Measurements from ENCODE around the gene ASGR2. TPM values are rescaled to one million over a fixed set of nuclear protein-coding genes. Genes with fewer than 3 reads are reported as not detected.
"Not testable (repeated sequence)": the region's sequence is repeated elsewhere in the genome, so short reads cannot be mapped to it uniquely, and the experiment has no call there.

ASGR2 gene
- total and polyA plus RNA-seq, 11 donors = 0.28 to 2.1 (median 0.34) TPM; not detected in 7

- H3K36me3 ChIP-seq = no peaks in the 10 kb centered on the region
- no peak overlapping the region for H3K27ac ChIP-seq
- intact Hi-C loops (cut with DNase I) = no loop called here
- DNase-seq (no peak), ATAC-seq (no peak)
- H3K27me3 ChIP-seq = peaks cover 0 to 17% (median 3%) of the 10 kb centered on the region in 9 donors
- peaks cover 0 to 35% (median 0%) of the 10 kb centered on the region in 12 donors for H3K4me1 ChIP-seq
- 90 to 94% (median 91%) methylated on average over 5 of the region's 5 CpGs for WGBS, 4 donors
- TF ChIP-seq CTCF (IDR thresholded peaks at IDR 0.05) = no peak
- TF ChIP-seq POLR2A (IDR thresholded peaks at IDR 0.05) = no peak
- no peaks in the 10 kb centered on the region for H3K9me3 ChIP-seq
- H3K4me3 ChIP-seq = no peak overlapping the region
Measured at GRCh38 chr17:7124923-7125322, 10.3 kb upstream of the ASGR2 start.

GRCh38 chr17:7123844-7124243, 9.2 kb upstream of the ASGR2 start:
- DNase-seq (no peak), ATAC-seq (no peak)
- Histone ChIP-seq H3K4me3 (no peak overlapping the region), H3K9me3 (no peaks in the 10 kb centered on the region), H3K27ac (peak overlapping the region in 1 of 12 donors; percentile 10), H3K4me1 (peaks cover 0 to 40% (median 0%) of the 10 kb centered on the region in 12 donors), H3K27me3 (peaks cover 0 to 24% (median 3%) of the 10 kb centered on the region in 9 donors), H3K36me3 (no peaks in the 10 kb centered on the region)
- intact Hi-C loops (cut with DNase I) = no loop called here
- 81 to 88% (median 84%) methylated on average over 4 of the region's 4 CpGs for WGBS, 4 donors
- no peak for TF ChIP-seq POLR2A (IDR thresholded peaks at IDR 0.05)
- TF ChIP-seq CTCF (IDR thresholded peaks at IDR 0.05) = no peak

- Histone ChIP-seq H3K9me3 (peaks cover 0 to under 1% (median 0%) of the 10 kb centered on the region in 12 donors), H3K27me3 (peaks cover 0 to 18% (median 3%) of the 10 kb centered on the region in 9 donors), H3K27ac (peak overlapping the region in 2 of 12 donors; percentile 32 to 90), H3K36me3 (no peaks in the 10 kb centered on the region), H3K4me3 (no peak overlapping the region), H3K4me1 (peaks cover 0 to 45% (median 0%) of the 10 kb centered on the region in 12 donors)
- TF ChIP-seq POLR2A (IDR thresholded peaks at IDR 0.05) = no peak
- no peak for TF ChIP-seq CTCF (IDR thresholded peaks at IDR 0.05)
- ATAC-seq (no peak), DNase-seq (no peak)
- intact Hi-C loops (cut with DNase I) = no loop called here
- WGBS, 4 donors = 36 to 48% (median 40%) methylated on average over 4 of the region's 4 CpGs
Measured at GRCh38 chr17:7122381-7122780, 7.8 kb upstream of the ASGR2 start.

GRCh38 chr17:7120635-7121034, 6.0 kb upstream of the ASGR2 start:
- Histone ChIP-seq H3K4me3 (peak overlapping the region in 1 of 12 donors; percentile 26), H3K27ac (peak overlapping the region in 3 of 12 donors; percentile 4 to 90 (median 46)), H3K4me1 (peaks cover 0 to 51% (median 0%) of the 10 kb centered on the region in 12 donors), H3K27me3 (peaks cover 0 to 18% (median 3%) of the 10 kb centered on the region in 9 donors)
- H3K9me3 ChIP-seq; intact Hi-C loops (cut with DNase I); H3K36me3 ChIP-seq: not testable (repeated sequence)
- DNase-seq (peak in 1 of 5 donors; percentile 63), ATAC-seq (peak in 3 of 4 donors; percentile 26 to 55 (median 45))
- 77 to 81% (median 79%) methylated on average over 12 of the region's 12 CpGs for WGBS, 4 donors

- Histone ChIP-seq H3K27ac (peak overlapping the region in 1 of 12 donors; percentile 90), H3K4me3 (no peak overlapping the region), H3K27me3 (peaks cover 0 to 18% (median 3%) of the 10 kb centered on the region in 9 donors), H3K36me3 (no peaks in the 10 kb centered on the region), H3K9me3 (peaks cover 0 to 3% (median 0%) of the 10 kb centered on the region in 12 donors), H3K4me1 (peaks cover 0 to 56% (median 0%) of the 10 kb centered on the region in 12 donors)
- TF ChIP-seq POLR2A (IDR thresholded peaks at IDR 0.05) (no peak), CTCF (IDR thresholded peaks at IDR 0.05) (no peak)
- no peak for DNase-seq
- WGBS, 4 donors = 56 to 65% (median 59%) methylated on average over 2 of the region's 2 CpGs
- no peak for ATAC-seq
- intact Hi-C loops (cut with DNase I) = no loop called here
Measured at GRCh38 chr17:7120123-7120522, 5.5 kb upstream of the ASGR2 start.
